Astrocyte of the spinal cord (primary cell): Measurements from ENCODE around the gene CHRND.
A peak's percentile ranks its signal among the peaks of the same experiment; 100 is the strongest.

Experiments used
- DNase-seq: peaks from one replicate; pipeline ENCODE4 v3.0.0; 2011; ENCODE audit warnings: low read depth, low spot score
- H3K4me3 ChIP-seq: 2 replicates; pipeline ENCODE4 v1.5.1; 2011; ENCODE audit warnings: low read depth, mild to moderate bottlenecking, low read length, moderate library complexity
- CTCF ChIP-seq: IDR thresholded peaks from 2 replicates; pipeline ENCODE4 v1.5.1; 2012; ENCODE audit warnings: low read depth, mild to moderate bottlenecking, low read length, inconsistent platforms
- in situ Hi-C: cut with HindIII; loops from 2 replicates; pipeline ENCODE4 v1.10.0; 2017; ENCODE audit warnings: low sequenced_read_pairs

Gene CHRND

DNA sequence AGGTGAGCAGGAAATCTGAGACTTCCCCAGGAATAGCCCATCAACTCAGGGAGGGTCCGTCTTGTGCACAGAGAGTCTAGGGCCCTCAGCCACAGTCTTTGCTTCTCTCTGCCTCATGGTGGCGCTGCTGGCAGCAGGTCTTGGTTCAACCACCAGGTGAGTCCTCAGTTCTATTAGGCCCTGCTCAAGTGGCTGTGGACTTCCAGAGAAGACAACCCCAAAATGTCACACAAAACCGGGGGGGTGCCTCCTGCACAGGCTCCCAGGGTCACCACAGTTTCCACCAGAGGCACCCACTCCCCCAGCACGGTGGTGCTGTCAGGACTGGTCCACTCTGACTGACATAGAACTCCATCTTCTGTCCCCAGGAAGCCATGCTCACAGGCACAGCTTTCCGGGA, 11.1 kb downstream of the CHRND start:
- in situ Hi-C loops: no loop called here
- peak; percentile 36 for TF ChIP-seq CTCF
- H3K4me3 ChIP-seq: no peak overlapping the region
- DNase-seq: no peak

DNA sequence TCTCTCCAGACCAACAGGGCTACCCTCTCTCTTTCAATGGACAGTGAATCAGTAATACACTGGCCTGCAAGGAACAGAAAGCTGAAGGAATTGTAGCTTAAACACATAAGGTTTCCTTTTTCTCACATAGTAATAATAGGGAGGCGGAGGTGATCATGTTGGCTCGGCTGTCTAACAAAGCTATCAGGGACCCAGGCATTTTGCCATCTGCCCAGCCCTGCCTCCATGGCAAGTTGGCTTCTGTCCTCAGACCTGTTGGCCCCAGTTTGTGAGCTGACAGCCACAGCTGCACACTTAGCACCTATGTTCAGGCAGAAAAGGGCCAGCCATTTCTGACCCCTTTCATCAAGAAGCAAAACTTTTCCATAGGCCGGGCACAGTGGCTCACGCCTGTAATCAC, 11.5 kb downstream of the CHRND start:
- H3K4me3 ChIP-seq: no peak overlapping the region
- in situ Hi-C loops: no loop called here
- DNase-seq: no peak
- TF ChIP-seq CTCF: no peak

GRCh38 chr2:232538671-232539070, 12.7 kb downstream of the CHRND start:
- TF ChIP-seq CTCF: no peak
- no peak overlapping the region for H3K4me3 ChIP-seq
- DNase-seq: no peak
- in situ Hi-C loops: no loop called here

- DNase-seq: no peak
- no peak for TF ChIP-seq CTCF
- in situ Hi-C loops: no loop called here
- no peak within 1 kb of the TSS for H3K4me3 ChIP-seq
Measured at GRCh38 chr2:232539298-232540231, 13.6 kb downstream of the CHRND start, which contains the start of gene CHRNG. Gene CHRNG (plus strand): TSS chr2:232539692. CDS start chr2:232539748, 56 bp downstream.

- no peak overlapping the region for H3K4me3 ChIP-seq
- TF ChIP-seq CTCF: no peak
- in situ Hi-C loops: no loop called here
- no peak for DNase-seq
Measured at GRCh38 chr2:232540441-232541041, 14.6 kb downstream of the CHRND start.

DNA sequence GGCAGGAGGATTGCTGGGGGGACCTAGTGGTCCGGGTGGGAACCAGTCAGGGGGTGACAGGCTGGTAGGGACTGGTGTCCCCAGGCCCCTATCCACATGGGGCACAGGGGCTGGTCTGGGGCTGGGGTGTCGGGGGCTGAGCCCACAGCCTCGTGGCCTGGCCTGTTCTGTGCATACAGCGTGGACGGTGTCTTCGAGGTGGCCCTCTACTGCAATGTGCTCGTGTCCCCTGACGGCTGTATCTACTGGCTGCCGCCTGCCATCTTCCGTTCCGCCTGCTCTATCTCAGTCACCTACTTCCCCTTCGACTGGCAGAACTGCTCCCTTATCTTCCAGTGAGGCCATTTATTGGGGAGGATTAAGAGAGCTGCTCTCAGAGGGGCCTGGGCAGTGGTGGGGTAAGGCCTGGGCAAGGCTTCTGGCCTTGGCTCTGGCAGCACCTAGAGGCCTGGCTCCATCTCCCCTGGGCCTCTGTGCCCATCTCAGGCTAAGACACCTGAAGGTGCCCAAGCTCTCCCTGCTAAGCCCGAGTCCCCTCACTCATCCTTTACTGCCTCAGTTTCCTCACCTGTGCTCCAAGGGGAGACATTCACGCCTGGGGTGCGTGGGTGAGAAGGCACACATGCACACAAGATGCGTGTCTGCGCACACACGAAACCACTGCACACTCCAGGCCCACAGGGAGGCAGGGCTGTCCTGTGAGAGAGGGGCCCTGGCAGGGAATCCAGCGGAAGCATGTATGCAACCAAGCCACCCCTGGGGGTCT, 15.4 kb downstream of the CHRND start:
- no peak for TF ChIP-seq CTCF
- in situ Hi-C loops: no loop called here
- no peak for DNase-seq
- H3K4me3 ChIP-seq: no peak overlapping the region
